GM19035 (cell line): ENCODE results near the gene DNAJB13.
"Not testable (repeated sequence)": the region's sequence is repeated elsewhere in the genome, so short reads cannot be mapped to it uniquely, and the experiment has no call there.

Experiments used
- ATAC-seq: cut with Tn5 transposase; IDR thresholded peaks from one replicate; pipeline ENCODE4 v1.9.1; 2021; ENCODE audit not compliant: unreplicated experiment

The DNAJB13 gene

GRCh38 chr11:73976451-73977151 is 25.8 kb downstream of the DNAJB13 start:
- ATAC-seq = no peak

GRCh38 chr11:73977856-73978519 is 27.2 kb downstream of the DNAJB13 start:
- no peak for ATAC-seq

- ATAC-seq = no peak
Observed at GRCh38 chr11:73978576-73979086, 27.8 kb downstream of the DNAJB13 start.

- no peak for ATAC-seq
Observed at GRCh38 chr11:73980001-73980961, 29.5 kb downstream of the DNAJB13 start.

- no peak for ATAC-seq
Observed at GRCh38 chr11:73981051-73981805, 30.4 kb downstream of the DNAJB13 start.

GRCh38 chr11:73982595-73982989 is 31.8 kb downstream of the DNAJB13 start, which contains the start of gene UCP2:
Gene UCP2 (minus strand): TSS chr11:73982843. CDS start chr11:73978378, 4,465 bp downstream.
- peak; percentile 57 for ATAC-seq

- ATAC-seq = peak; percentile 81
Observed at GRCh38 chr11:73982990-73983740, 32.3 kb downstream of the DNAJB13 start.

GRCh38 chr11:73983741-73984538 is 33.1 kb downstream of the DNAJB13 start:
- ATAC-seq = no peak

GRCh38 chr11:73985661-73986060 is 34.8 kb downstream of the DNAJB13 start:
- not testable (repeated sequence) for ATAC-seq

- ATAC-seq = no peak
Observed at GRCh38 chr11:73988227-73988626, 37.4 kb downstream of the DNAJB13 start.

- no peak for ATAC-seq
Observed at GRCh38 chr11:73989156-73989555, 38.3 kb downstream of the DNAJB13 start.

GRCh38 chr11:73990730-73991129 is 39.9 kb downstream of the DNAJB13 start:
- no peak for ATAC-seq

GRCh38 chr11:73991471-73992006 is 40.7 kb downstream of the DNAJB13 start:
- no peak for ATAC-seq

- ATAC-seq = peak; percentile 54
Observed at GRCh38 chr11:73995247-73995646, 44.4 kb downstream of the DNAJB13 start.

GRCh38 chr11:73995731-73996130 is 44.9 kb downstream of the DNAJB13 start:
- peak; percentile 43 for ATAC-seq

- ATAC-seq = no peak
Observed at GRCh38 chr11:73996161-73996747, 45.4 kb downstream of the DNAJB13 start.

- ATAC-seq = no peak
Observed at GRCh38 chr11:73997120-73997770, 46.4 kb downstream of the DNAJB13 start.
